ENCODE results near the gene IMP3. TPM values are rescaled to one million over a fixed set of nuclear protein-coding genes. Genes with fewer than 3 reads are reported as not detected.

Gene IMP3
- total and polyA plus RNA-seq, 11 donors = 37.1 to 151 (median 44.5) TPM

GRCh38 chr15:75596703-75597345, 43.2 kb downstream of the IMP3 start:
- H3K9me3 ChIP-seq = no peaks in the 10 kb centered on the region
- peaks cover 0 to 19% (median 10%) of the 10 kb centered on the region in 12 donors for H3K4me1 ChIP-seq
- 81 to 96% (median 89%) methylated on average over 3 of the region's 3 CpGs for WGBS, 4 donors
- ATAC-seq (peak in 1 of 4 donors; percentile 44), DNase-seq (no peak)
- intact Hi-C loops (cut with DNase I) = loop anchor here in 1 of 10 donors (10.0 kb wide), 1 partner anchor 202 kb away; no protein-coding TSS in a partner anchor
- H3K4me3 ChIP-seq = no peak overlapping the region
- peaks cover 0 to 85% (median 66%) of the 10 kb centered on the region in 9 donors for H3K36me3 ChIP-seq
- TF ChIP-seq POLR2A (IDR thresholded peaks at IDR 0.05) (no peak), CTCF (IDR thresholded peaks at IDR 0.05) (no peak)
- no peaks in the 10 kb centered on the region for H3K27me3 ChIP-seq
- no peak overlapping the region for H3K27ac ChIP-seq

- WGBS, 4 donors = 62 to 76% (median 65%) methylated on average over 9 of the region's 9 CpGs
- no peak overlapping the region for H3K27ac ChIP-seq
- intact Hi-C loops (cut with DNase I) = loop anchor here in 1 of 10 donors (10.0 kb wide), 1 partner anchor 199 kb away; no protein-coding TSS in a partner anchor
- peaks cover 0 to 79% (median 49%) of the 10 kb centered on the region in 9 donors for H3K36me3 ChIP-seq
- H3K27me3 ChIP-seq = no peaks in the 10 kb centered on the region
- H3K9me3 ChIP-seq = no peaks in the 10 kb centered on the region
- TF ChIP-seq CTCF (IDR thresholded peaks at IDR 0.05) (no peak), POLR2A (IDR thresholded peaks at IDR 0.05) (no peak)
- DNase-seq (peak in 1 of 5 donors; percentile 29), ATAC-seq (peak in 3 of 4 donors; percentile 30 to 59 (median 57))
- H3K4me3 ChIP-seq = no peak overlapping the region
- peaks cover 0 to 19% (median 10%) of the 10 kb centered on the region in 12 donors for H3K4me1 ChIP-seq
Observed at GRCh38 chr15:75594276-75594675, 45.7 kb downstream of the IMP3 start.

- H3K4me3 ChIP-seq = no peak overlapping the region
- no peaks in the 10 kb centered on the region for H3K9me3 ChIP-seq
- ATAC-seq (no peak), DNase-seq (no peak)
- intact Hi-C loops (cut with DNase I) = loop anchor here in 1 of 10 donors (10.0 kb wide), 1 partner anchor 197 kb away; no protein-coding TSS in a partner anchor
- peaks cover 0 to 6% (median under 1%) of the 10 kb centered on the region in 12 donors for H3K4me1 ChIP-seq
- no peak overlapping the region for H3K27ac ChIP-seq
- TF ChIP-seq POLR2A (IDR thresholded peaks at IDR 0.05) = no peak
- TF ChIP-seq CTCF (IDR thresholded peaks at IDR 0.05) = no peak
- WGBS, 4 donors = 74 to 82% (median 77%) methylated on average over 4 of the region's 4 CpGs
- H3K27me3 ChIP-seq = no peaks in the 10 kb centered on the region
- peaks cover 0 to 66% (median 30%) of the 10 kb centered on the region in 9 donors for H3K36me3 ChIP-seq
Observed at GRCh38 chr15:75591655-75592364, 48.2 kb downstream of the IMP3 start.

GRCh38 chr15:75590239-75590638, 49.8 kb downstream of the IMP3 start:
- 87 to 99% (median 93%) methylated on average over 2 of the region's 2 CpGs for WGBS, 4 donors
- TF ChIP-seq POLR2A (IDR thresholded peaks at IDR 0.05) = no peak
- TF ChIP-seq CTCF (IDR thresholded peaks at IDR 0.05) = no peak
- peaks cover 0 to 51% (median 14%) of the 10 kb centered on the region in 9 donors for H3K36me3 ChIP-seq
- H3K9me3 ChIP-seq = no peaks in the 10 kb centered on the region
- intact Hi-C loops (cut with DNase I) = loop anchor here in 1 of 10 donors (10.0 kb wide), 1 partner anchor 195 kb away; no protein-coding TSS in a partner anchor
- H3K27me3 ChIP-seq = no peaks in the 10 kb centered on the region
- DNase-seq = no peak
- no peak overlapping the region for H3K27ac ChIP-seq
- H3K4me1 ChIP-seq = no peaks in the 10 kb centered on the region
- H3K4me3 ChIP-seq = no peak overlapping the region
- ATAC-seq = no peak
